Panc1 (cell line): ENCODE measurements around the gene CEP192. TPM values are rescaled to one million over a fixed set of nuclear protein-coding genes. Genes with fewer than 3 reads are reported as not detected.

Experiments
- ATAC-seq: fragments of 200-7000 bp; cut with Tn5 transposase; 2 replicates; pipeline ENCODE4 v1.9.1; 2020; ENCODE audit warnings: mild to moderate bottlenecking, moderate library complexity
- BruUV-seq: library from RNA; stranded (reverse); fragments of 400-500 nt; replicated peaks from 2 replicates; lab custom pipeline; 2021; lab: Mats Ljungman, UMichigan
- CTCF ChIA-PET: fragments of 300-600 bp; sonication (Branson Sonifier 250); formaldehyde crosslinking; loops from one replicate; lab custom pipeline; 2022; ENCODE audit warnings: antibody characterized with exemption; lab: Charles Lee
- POLR2A ChIA-PET: fragments of 300-600 bp; sonication (Branson Sonifier 250); formaldehyde crosslinking; loops from one replicate; lab custom pipeline; 2022; ENCODE audit warnings: antibody characterized with exemption; lab: Charles Lee
- DNase-seq: peaks from one replicate; pipeline ENCODE4 v3.0.0-alpha.2; 2010; ENCODE audit warnings: low read depth, low spot score
- H3K27ac ChIP-seq: 2 replicates; pipeline ENCODE4 v1.5.1; 2011; ENCODE audit warnings: mild to moderate bottlenecking, low read length, inconsistent platforms
- H3K27me3 ChIP-seq: fragments of 200-500 bp; sonication (Bioruptor generic); 2 replicates; pipeline ENCODE4 v1.6.0; 2014; ENCODE audit warnings: low read length, inconsistent platforms; ENCODE audit not compliant: control insufficient read depth, insufficient read depth
- H3K36me3 ChIP-seq: fragments of 200-500 bp; sonication (Bioruptor generic); 2 replicates; pipeline ENCODE4 v1.5.1; 2014; ENCODE audit warnings: inconsistent platforms, mild to moderate bottlenecking, low read length, moderate library complexity; ENCODE audit not compliant: control insufficient read depth, insufficient read depth
- H3K4me1 ChIP-seq: 2 replicates; pipeline ENCODE4 v1.5.1; 2011; ENCODE audit warnings: inconsistent platforms, mild to moderate bottlenecking, low read length, moderate library complexity; ENCODE audit not compliant: control insufficient read depth, insufficient read depth
- H3K4me3 ChIP-seq, 2 experiments: 2 replicates each; pipeline ENCODE4 v1.5.1; 2011 to 2012; ENCODE audit warnings: low read depth in 2 of 2, low read length in 2 of 2, mild to moderate bottlenecking in 2 of 2, inconsistent platforms in 1 of 2, moderate library complexity in 1 of 2
- H3K9me3 ChIP-seq: fragments of 200-500 bp; sonication (Bioruptor generic); 2 replicates; pipeline ENCODE4 v1.5.1; 2014; ENCODE audit warnings: low read depth, mild to moderate bottlenecking, inconsistent platforms, low read length, moderate library complexity; ENCODE audit not compliant: control insufficient read depth, insufficient read depth
- CTCF ChIP-seq: fragments of 450-650 bp; IDR thresholded peaks from 2 replicates; pipeline ENCODE4 v1.5.1; 2017; ENCODE audit warnings: mild to moderate bottlenecking
- POLR2AphosphoS5 ChIP-seq: IDR thresholded peaks from 2 replicates; pipeline ENCODE4 v1.6.1; 2012; ENCODE audit warnings: mild to moderate bottlenecking, low read depth, low read length, moderate library complexity
- REST ChIP-seq, 2 experiments: IDR thresholded peaks; 2 replicates each; pipeline ENCODE4 v1.6.1; 2011 to 2012; ENCODE audit warnings: low read depth in 2 of 2, control low read depth in 1 of 2, low read length in 1 of 2, mild to moderate bottlenecking in 1 of 2, moderate library complexity in 1 of 2; ENCODE audit not compliant: insufficient read depth in 1 of 2
- SIN3A ChIP-seq: IDR thresholded peaks from 2 replicates; pipeline ENCODE4 v1.6.1; 2012; ENCODE audit warnings: low read depth, mild to moderate bottlenecking, low read length, moderate library complexity, borderline replicate concordance; ENCODE audit not compliant: insufficient read depth
- TCF7L2 ChIP-seq: IDR thresholded peaks from 2 replicates; pipeline ENCODE4 v1.6.1; 2011; ENCODE audit warnings: mild to moderate bottlenecking, low read depth, low read length, inconsistent platforms
- in situ Hi-C: cut with HindIII; loops from 2 replicates; pipeline ENCODE4 v1.10.0; 2016; ENCODE audit warnings: low sequenced_read_pairs, low pct_unique_long_range_greater_than_20kb
- intact Hi-C: fragments of 100-400 bp; cut with micrococcal nuclease; formaldehyde crosslinking; loops from one replicate; pipeline ENCODE4 v1.10.0; 2022; ENCODE audit not compliant: unreplicated experiment
- total RNA-seq: library from RNA; stranded (reverse); gene quantifications from one replicate; pipeline ENCODE4 v1.2.1, GENCODE V29; 2021; ENCODE audit not compliant: unreplicated experiment

Gene CEP192
- total RNA-seq, 1 experiment from 2014 or later, result 27.2 TPM

- Histone ChIP-seq H3K9me3 (no peaks in the 10 kb centered on the region), H3K27ac (no peak overlapping the region), H3K27me3 (no peaks in the 10 kb centered on the region; the same call in 1 of the 2 replicates), H3K4me3 (no peak overlapping the region), H3K36me3 (no peaks in the 10 kb centered on the region), H3K4me1 (no peaks in the 10 kb centered on the region)
- in situ Hi-C loops, result no loop called here
- intact Hi-C loops, result no loop called here
- DNase-seq, result no peak
- no peak for TF ChIP-seq TCF7L2
- no peak for TF ChIP-seq SIN3A
- TF ChIP-seq POLR2AphosphoS5, result no peak
- no peak for TF ChIP-seq CTCF
- TF ChIP-seq REST (IDR thresholded peaks at IDR 0.05; ENCODE audit: insufficient read depth in 1 of 2, low read depth in 2 of 2, low read length in 1 of 2), result no peak
- no TSS peak for BruUV-seq
- POLR2A ChIA-PET, result no interaction called here
- CTCF ChIA-PET, result no interaction called here
- no peak for ATAC-seq
Observed at GRCh38 chr18:13147130-13147529, 156.0 kb downstream of the CEP192 start.

GRCh38 chr18:13151656-13152055 is 160.5 kb downstream of the CEP192 start:
- no peak for DNase-seq
- no peaks in the 10 kb centered on the region for H3K4me1 ChIP-seq
- CTCF ChIA-PET, result no interaction called here
- intact Hi-C loops (loop anchor here (10.0 kb wide), 1 partner anchor 63 kb away; the partner anchor contains the start of gene LDLRAD4), in situ Hi-C loops (no loop called here)
- no peak for ATAC-seq
- TF ChIP-seq TCF7L2 (no peak), REST (IDR thresholded peaks at IDR 0.05; ENCODE audit: insufficient read depth in 1 of 2, low read depth in 2 of 2, low read length in 1 of 2) (no peak), SIN3A (no peak), CTCF (no peak), POLR2AphosphoS5 (no peak)
- peaks cover 3% of the 10 kb centered on the region; the same call in 1 of the 2 replicates for H3K9me3 ChIP-seq
- BruUV-seq, result no TSS peak
- no peak overlapping the region for H3K4me3 ChIP-seq
- H3K27ac ChIP-seq, result no peak overlapping the region
- H3K27me3 ChIP-seq, result no peaks in the 10 kb centered on the region; the same call in 1 of the 2 replicates
- no peaks in the 10 kb centered on the region for H3K36me3 ChIP-seq
- POLR2A ChIA-PET, result no interaction called here
